Trophoblast cell (in vitro differentiated cells and primary cell): ENCODE results near the gene MEFV.

Source experiments
- DNase-seq, 2 donors: peaks; one replicate each; pipeline ENCODE4 v3.0.0-alpha.2; 2016
- H2AFZ ChIP-seq: 2 replicates; pipeline ENCODE4 v1.6.1; 2013; ENCODE audit warnings: low read length, moderate library complexity, mild to moderate bottlenecking; ENCODE audit not compliant: insufficient read depth, poor library complexity
- H2AK5ac ChIP-seq: 2 replicates; pipeline ENCODE4 v1.6.1; 2013; ENCODE audit warnings: mild to moderate bottlenecking, low read length
- H2BK120ac ChIP-seq: 2 replicates; pipeline ENCODE4 v1.6.1; 2013; ENCODE audit warnings: low read length, mild to moderate bottlenecking, moderate library complexity; ENCODE audit not compliant: insufficient read depth, poor library complexity
- H2BK12ac ChIP-seq: 2 replicates; pipeline ENCODE4 v1.6.1; 2013; ENCODE audit warnings: mild to moderate bottlenecking, low read length, moderate library complexity
- H2BK5ac ChIP-seq: 2 replicates; pipeline ENCODE4 v1.6.1; 2013; ENCODE audit warnings: low read length, low read depth, moderate library complexity, mild to moderate bottlenecking; ENCODE audit not compliant: poor library complexity
- H3K14ac ChIP-seq: 2 replicates; pipeline ENCODE4 v1.6.1; 2013; ENCODE audit warnings: mild to moderate bottlenecking, low read length
- H3K18ac ChIP-seq: 2 replicates; pipeline ENCODE4 v1.6.1; 2013; ENCODE audit warnings: mild to moderate bottlenecking, low read length
- H3K23ac ChIP-seq: 2 replicates; pipeline ENCODE4 v1.6.1; 2013; ENCODE audit warnings: low read length
- H3K27ac ChIP-seq: 2 replicates; pipeline ENCODE4 v1.5.1; 2013; ENCODE audit warnings: low read depth, mild to moderate bottlenecking, inconsistent platforms, low read length, moderate library complexity
- H3K27me3 ChIP-seq: 2 replicates; pipeline ENCODE4 v1.6.1; 2013; ENCODE audit warnings: inconsistent platforms, mild to moderate bottlenecking, low read length, moderate library complexity; ENCODE audit not compliant: insufficient read depth
- H3K36me3 ChIP-seq, 2 experiments: 1 replicate in 1 of 2; 2 replicates in 1 of 2; pipeline ENCODE4 v1.6.1; 2013; ENCODE audit warnings: low read length in 2 of 2, mild to moderate bottlenecking in 2 of 2, moderate library complexity in 1 of 2; ENCODE audit not compliant: insufficient read depth in 2 of 2, control insufficient read depth in 1 of 2
- H3K4ac ChIP-seq: 2 replicates; pipeline ENCODE4 v1.6.1; 2013; ENCODE audit warnings: low read depth, mild to moderate bottlenecking, low read length, moderate library complexity
- H3K4me1 ChIP-seq, 2 experiments: 1 replicate in 1 of 2; 2 replicates in 1 of 2; pipeline ENCODE4 v1.6.1; 2013; ENCODE audit warnings: low read length in 2 of 2, mild to moderate bottlenecking in 2 of 2, moderate library complexity in 1 of 2; ENCODE audit not compliant: insufficient read depth in 2 of 2, control insufficient read depth in 1 of 2
- H3K4me2 ChIP-seq: 2 replicates; pipeline ENCODE4 v1.6.1; 2013; ENCODE audit warnings: inconsistent platforms, mild to moderate bottlenecking, low read length, moderate library complexity
- H3K4me3 ChIP-seq: 2 replicates; pipeline ENCODE4 v1.5.1; 2013; ENCODE audit warnings: mild to moderate bottlenecking, low read depth, low read length, inconsistent platforms
- H3K79me1 ChIP-seq: one replicate; pipeline ENCODE4 v1.6.1; 2013; ENCODE audit warnings: low read length
- H3K79me2 ChIP-seq: 2 replicates; pipeline ENCODE4 v1.6.1; 2013; ENCODE audit warnings: low read length, mild to moderate bottlenecking; ENCODE audit not compliant: control insufficient read depth, insufficient read depth, poor library complexity
- H3K9ac ChIP-seq: 2 replicates; pipeline ENCODE4 v1.6.1; 2013; ENCODE audit warnings: mild to moderate bottlenecking, low read length
- H3K9me3 ChIP-seq: 2 replicates; pipeline ENCODE4 v1.6.1; 2013; ENCODE audit warnings: low read depth, mild to moderate bottlenecking, control low read depth, inconsistent platforms, low read length; ENCODE audit not compliant: insufficient read depth
- H4K12ac ChIP-seq: 2 replicates; pipeline ENCODE4 v1.6.1; 2013; ENCODE audit warnings: low read depth, mild to moderate bottlenecking, low read length, moderate library complexity
- H4K8ac ChIP-seq: 2 replicates; pipeline ENCODE4 v1.6.1; 2013; ENCODE audit warnings: low read depth, mild to moderate bottlenecking, low read length, moderate library complexity
- H4K91ac ChIP-seq: one replicate; pipeline ENCODE4 v1.6.1; 2013; ENCODE audit warnings: low read depth, mild to moderate bottlenecking, low read length, moderate library complexity
- WGBS: extraction: QIAGEN DNeasy Blood & Tissue Kit; methylation state at CpG from one replicate; pipeline ENCODE4 v1.1.7; 2013; ENCODE audit warnings: missing lambda C conversion rate; ENCODE audit not compliant: insufficient read length, insufficient coverage; ENCODE audit errors: extremely low coverage; 5-methylcytosine and 5-hydroxymethylcytosine counted together

MEFV gene

DNA sequence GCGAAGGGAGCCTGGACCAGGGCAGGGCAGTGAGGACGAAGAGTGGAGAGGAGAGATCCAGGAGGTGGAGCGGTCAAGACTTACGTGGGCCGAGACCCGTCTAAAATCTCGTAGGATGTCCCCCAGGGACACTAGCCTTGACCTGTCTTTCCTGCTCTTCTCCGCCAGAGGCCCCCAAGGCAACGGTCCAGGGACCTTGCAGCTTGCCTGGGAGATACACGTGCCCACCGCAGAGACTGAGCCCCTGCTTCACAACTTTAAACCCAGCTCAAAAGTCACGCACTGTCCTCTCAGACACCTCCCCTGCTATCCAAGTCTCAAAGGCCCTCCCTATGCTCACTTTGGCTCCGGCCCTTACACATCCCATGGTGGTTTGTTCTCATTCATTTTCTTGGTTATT is 39.4 kb upstream of the MEFV start:
- Histone ChIP-seq H3K9ac (no peak overlapping the region), H3K27me3 (no peaks in the 10 kb centered on the region), H2BK120ac (no peak overlapping the region), H3K79me1 (no peaks in the 10 kb centered on the region), H3K23ac (no peak overlapping the region), H2AFZ (no peak overlapping the region), H2AK5ac (no peak overlapping the region), H4K91ac (no peak overlapping the region), H3K4ac (no peak overlapping the region), H3K4me1 (no peaks in the 10 kb centered on the region), H3K18ac (no peak overlapping the region), H3K14ac (no peak overlapping the region), H4K8ac (no peak overlapping the region), H3K4me2 (no peak overlapping the region), H3K79me2 (no peaks in the 10 kb centered on the region), H3K36me3 (peaks cover 26 to 28% of the 10 kb centered on the region in 2 experiments), H4K12ac (no peak overlapping the region), H3K4me3 (no peak overlapping the region), H2BK12ac (no peak overlapping the region), H3K27ac (no peak overlapping the region), H2BK5ac (no peak overlapping the region), H3K9me3 (peaks cover 27% of the 10 kb centered on the region)
- no CpG with 5 or more reads among the region's 13 CpGs for WGBS
- DNase-seq = no peak

DNA sequence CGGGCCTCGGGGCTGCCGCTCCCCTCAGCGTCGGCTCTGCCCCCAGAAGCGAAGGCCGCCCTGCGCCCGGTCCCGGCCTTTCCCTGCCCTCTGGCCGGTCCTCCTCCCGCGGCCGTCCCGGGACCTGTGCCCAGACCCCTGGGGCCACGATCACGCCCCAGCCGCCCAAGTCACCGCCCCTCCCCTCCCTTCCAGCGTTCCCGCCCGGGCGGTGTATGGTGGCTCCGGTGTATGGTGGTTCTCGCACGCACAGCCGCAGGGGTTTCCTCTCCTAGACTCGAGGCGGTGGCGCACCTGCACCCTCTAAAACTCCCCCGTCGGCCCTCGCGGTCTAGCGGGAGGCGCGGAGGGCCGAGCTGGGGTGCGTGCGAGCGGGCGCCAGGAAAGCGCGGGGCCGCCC is 38.8 kb upstream of the MEFV start:
- no peak overlapping the region for H2BK12ac ChIP-seq
- no peak overlapping the region for H4K8ac ChIP-seq
- H4K91ac ChIP-seq = no peak overlapping the region
- H3K18ac ChIP-seq = no peak overlapping the region
- WGBS = no CpG with 5 or more reads among the region's 45 CpGs
- no peak overlapping the region for H2AFZ ChIP-seq
- H3K27me3 ChIP-seq = no peaks in the 10 kb centered on the region
- DNase-seq = no peak
- no peaks in the 10 kb centered on the region for H3K79me1 ChIP-seq
- H2BK120ac ChIP-seq = no peak overlapping the region
- no peak overlapping the region for H3K23ac ChIP-seq
- no peak overlapping the region for H3K4me3 ChIP-seq
- no peak overlapping the region for H2AK5ac ChIP-seq
- no peaks in the 10 kb centered on the region for H3K79me2 ChIP-seq
- peaks cover 33% of the 10 kb centered on the region for H3K9me3 ChIP-seq
- no peak overlapping the region for H3K14ac ChIP-seq
- H3K4me1 ChIP-seq = no peaks in the 10 kb centered on the region
- H4K12ac ChIP-seq = no peak overlapping the region
- H3K4me2 ChIP-seq = no peak overlapping the region
- no peak overlapping the region for H3K4ac ChIP-seq
- no peak overlapping the region for H2BK5ac ChIP-seq
- peaks cover 32 to 34% of the 10 kb centered on the region in 2 experiments for H3K36me3 ChIP-seq
- no peak overlapping the region for H3K27ac ChIP-seq
- H3K9ac ChIP-seq = no peak overlapping the region

- Histone ChIP-seq H3K4me2 (no peak overlapping the region), H3K27me3 (no peaks in the 10 kb centered on the region), H3K4me3 (no peak overlapping the region), H4K8ac (no peak overlapping the region), H2BK12ac (no peak overlapping the region), H3K23ac (no peak overlapping the region), H2BK120ac (no peak overlapping the region), H3K9me3 (peaks cover 50% of the 10 kb centered on the region), H2AK5ac (no peak overlapping the region), H3K4ac (no peak overlapping the region), H3K27ac (no peak overlapping the region), H3K14ac (no peak overlapping the region), H2BK5ac (no peak overlapping the region), H4K91ac (no peak overlapping the region), H4K12ac (no peak overlapping the region), H3K79me1 (no peaks in the 10 kb centered on the region), H3K9ac (no peak overlapping the region), H2AFZ (no peak overlapping the region), H3K18ac (no peak overlapping the region), H3K36me3 (peaks cover 52 to 54% of the 10 kb centered on the region in 2 experiments), H3K4me1 (no peaks in the 10 kb centered on the region), H3K79me2 (no peaks in the 10 kb centered on the region)
- no CpG with 5 or more reads among the region's 3 CpGs for WGBS
- DNase-seq = no peak
Measured at GRCh38 chr16:3292604-3293003, 36.2 kb upstream of the MEFV start.

- H3K4me3 ChIP-seq = no peak overlapping the region
- H2AK5ac ChIP-seq = no peak overlapping the region
- H3K4me1 ChIP-seq = peaks cover under 1 to 2% of the 10 kb centered on the region in 2 experiments
- peaks cover 44% of the 10 kb centered on the region for H3K9me3 ChIP-seq
- H3K36me3 ChIP-seq = peaks cover 58 to 60% of the 10 kb centered on the region in 2 experiments
- DNase-seq = no peak
- H4K12ac ChIP-seq = no peak overlapping the region
- WGBS = no CpG with 5 or more reads among the region's 16 CpGs
- H3K9ac ChIP-seq = no peak overlapping the region
- no peak overlapping the region for H3K4ac ChIP-seq
- no peak overlapping the region for H4K91ac ChIP-seq
- no peak overlapping the region for H3K23ac ChIP-seq
- H2BK120ac ChIP-seq = no peak overlapping the region
- no peaks in the 10 kb centered on the region for H3K79me2 ChIP-seq
- no peaks in the 10 kb centered on the region for H3K27me3 ChIP-seq
- no peak overlapping the region for H4K8ac ChIP-seq
- H2AFZ ChIP-seq = no peak overlapping the region
- H3K4me2 ChIP-seq = no peak overlapping the region
- no peaks in the 10 kb centered on the region for H3K79me1 ChIP-seq
- no peak overlapping the region for H2BK12ac ChIP-seq
- no peak overlapping the region for H2BK5ac ChIP-seq
- H3K18ac ChIP-seq = no peak overlapping the region
- H3K27ac ChIP-seq = no peak overlapping the region
- no peak overlapping the region for H3K14ac ChIP-seq
Measured at GRCh38 chr16:3289998-3290673, 33.7 kb upstream of the MEFV start.
